ENCODE data around the gene PHYKPL.
A peak's percentile ranks its signal among the peaks of the same experiment; 100 is the strongest.
"Not testable (repeated sequence)": the region's sequence is repeated elsewhere in the genome, so short reads cannot be mapped to it uniquely, and the experiment has no call there.

PHYKPL gene

DNA sequence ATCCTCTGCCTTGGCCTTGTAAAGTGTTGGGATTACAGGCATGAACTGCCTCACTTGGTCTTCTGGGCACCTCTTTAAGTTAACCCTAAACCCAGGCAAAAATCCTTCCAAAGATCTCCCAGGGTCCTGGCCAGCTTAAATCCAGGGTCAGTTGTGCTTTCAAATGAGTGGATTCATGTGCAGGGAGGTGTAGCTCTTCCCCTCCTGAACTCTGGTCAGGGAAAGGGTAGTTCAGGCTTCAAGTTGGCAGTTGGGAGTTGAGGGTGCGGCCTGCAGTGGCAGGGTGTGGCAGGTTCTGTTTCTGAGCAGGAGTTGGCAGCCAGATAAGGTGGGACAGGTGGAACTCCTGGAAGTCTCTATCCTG is 24.7 kb downstream of the PHYKPL start:
- DNase-seq (ENCODE audit: low read depth, low spot score): no peak

DNA sequence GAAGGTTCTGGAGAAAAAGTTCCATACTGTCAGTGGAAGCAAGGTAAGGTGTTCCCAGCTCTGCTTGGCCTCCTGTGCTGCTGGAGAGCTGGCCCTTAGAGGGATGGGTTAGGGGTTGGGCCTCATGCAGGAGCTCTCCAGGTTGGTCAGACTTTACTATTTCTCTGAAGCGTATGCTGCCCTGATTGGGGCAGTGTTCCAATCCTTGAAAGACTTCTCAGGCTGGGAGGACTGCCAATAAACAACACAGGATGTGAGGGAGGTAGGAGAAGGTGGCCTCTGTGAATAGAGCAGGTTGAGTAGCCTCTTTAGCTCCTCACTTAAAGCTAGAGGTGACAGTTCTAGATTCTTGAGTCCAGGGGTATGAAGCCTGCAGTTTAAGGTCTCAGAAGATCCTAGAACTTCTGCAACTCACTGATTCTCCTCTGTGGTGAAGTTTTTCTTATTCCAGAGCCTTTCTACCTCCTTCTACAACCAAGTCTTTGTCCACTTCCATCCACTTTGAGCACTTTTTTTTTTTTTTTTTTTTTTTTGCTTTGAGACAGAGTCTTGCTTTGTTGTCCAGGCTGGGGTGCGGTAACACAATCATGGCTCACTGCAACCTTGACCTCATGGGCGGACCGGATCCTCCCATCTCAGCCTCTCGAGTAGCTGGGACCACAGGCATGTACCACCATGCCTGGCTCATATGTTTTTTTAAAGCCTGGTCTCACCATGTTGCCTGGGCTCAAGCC is 25.3 kb downstream of the PHYKPL start:
- no peak for DNase-seq (ENCODE audit: low read depth, low spot score)

DNA sequence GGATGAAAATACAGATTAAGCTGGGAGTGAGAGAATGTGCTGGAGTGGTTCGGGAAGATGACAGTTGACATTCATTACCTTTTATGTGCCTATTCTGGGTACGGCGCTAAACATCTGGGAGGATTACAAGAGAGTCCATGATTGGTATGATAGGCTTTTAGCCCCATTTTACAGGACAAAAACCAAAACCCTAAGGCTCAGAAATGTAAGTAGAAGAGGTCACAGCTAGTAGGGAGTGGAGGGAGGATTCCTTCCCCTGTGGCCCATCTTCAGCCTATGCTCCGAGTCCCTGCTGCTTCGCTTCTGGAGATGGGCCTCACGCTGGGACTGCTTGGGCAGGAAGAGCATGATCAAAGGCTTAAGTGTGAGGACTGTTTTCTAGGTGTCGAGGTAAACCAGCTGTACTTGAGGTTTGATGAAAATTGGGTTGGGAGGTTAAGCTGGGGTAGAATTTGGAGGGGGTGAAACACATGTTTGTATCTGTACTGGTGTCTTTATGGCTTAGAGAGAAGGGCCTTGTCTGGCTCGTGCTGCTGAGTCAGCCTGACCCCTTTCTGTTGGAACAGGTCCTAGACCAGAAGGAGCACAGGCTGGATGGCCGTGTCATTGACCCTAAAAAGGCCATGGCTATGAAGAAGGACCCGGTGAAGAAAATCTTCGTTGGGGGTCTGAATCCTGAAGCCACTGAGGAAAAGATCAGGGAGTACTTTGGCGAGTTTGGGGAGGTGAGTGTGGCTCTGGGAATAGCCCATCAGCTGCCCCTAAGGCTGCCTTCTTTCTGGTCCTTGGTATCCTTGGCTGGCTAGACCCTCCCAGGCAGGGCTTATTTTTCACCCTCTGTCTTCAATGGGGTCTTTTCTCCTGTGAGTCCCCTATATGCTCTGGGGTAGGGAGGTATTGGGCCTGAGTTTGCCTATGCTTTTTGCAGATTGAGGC is 26.2 kb downstream of the PHYKPL start:
- no peak for DNase-seq (ENCODE audit: low read depth, low spot score)

DNA sequence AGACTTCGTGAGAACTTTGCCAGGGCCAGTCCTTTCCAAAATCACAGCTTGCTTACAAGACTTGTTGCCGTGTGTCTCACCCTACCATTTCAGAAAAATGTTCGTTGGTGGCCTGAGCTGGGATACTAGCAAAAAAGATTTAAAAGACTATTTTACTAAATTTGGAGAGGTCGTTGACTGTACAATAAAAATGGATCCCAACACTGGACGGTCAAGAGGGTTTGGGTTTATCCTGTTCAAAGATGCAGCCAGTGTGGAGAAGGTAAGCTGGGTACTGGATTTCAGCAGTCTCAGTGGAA is 26.9 kb downstream of the PHYKPL start:
- no peak for DNase-seq (ENCODE audit: low read depth, low spot score)

DNA sequence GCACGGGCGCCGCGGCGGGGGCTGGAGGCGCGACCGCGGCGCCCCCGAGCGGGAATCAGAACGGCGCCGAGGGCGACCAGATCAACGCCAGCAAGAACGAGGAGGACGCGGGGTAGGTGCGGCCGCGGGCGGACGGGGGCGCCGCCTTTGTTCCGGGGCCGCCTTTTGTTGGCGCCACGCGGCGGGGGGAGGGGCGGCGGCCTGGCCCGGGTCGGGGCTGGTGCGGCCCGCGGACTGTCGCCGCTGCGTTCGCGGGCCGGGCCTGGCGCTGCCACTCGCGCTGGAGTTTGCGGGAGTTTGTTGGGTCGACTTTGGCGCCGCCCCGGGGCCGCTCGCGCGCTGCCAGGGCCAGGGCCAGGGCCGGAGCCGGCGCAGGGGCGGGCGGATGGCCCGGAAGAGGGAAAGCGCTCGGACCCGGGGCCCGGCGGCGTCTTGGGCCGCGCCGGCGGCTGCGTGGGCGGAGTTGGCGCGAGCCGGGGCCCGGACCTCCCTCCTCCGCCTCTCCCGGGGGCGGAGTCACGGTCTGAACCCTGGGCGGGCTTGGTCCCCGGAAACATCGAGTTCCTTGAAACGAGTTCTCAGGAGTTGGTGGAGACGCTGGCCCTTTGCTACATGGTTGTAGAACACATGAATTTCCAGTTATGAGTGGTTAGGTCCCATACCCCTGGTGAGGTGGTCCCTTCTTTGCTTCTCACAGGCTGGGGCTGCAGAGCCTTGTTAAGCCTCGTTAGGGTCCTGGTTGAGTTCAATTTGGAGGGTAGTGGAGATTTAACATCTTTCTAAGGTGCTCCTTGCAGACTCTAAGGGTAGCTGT is 27.5 kb downstream of the PHYKPL start:
- no peak for DNase-seq (ENCODE audit: low read depth, low spot score)

DNA sequence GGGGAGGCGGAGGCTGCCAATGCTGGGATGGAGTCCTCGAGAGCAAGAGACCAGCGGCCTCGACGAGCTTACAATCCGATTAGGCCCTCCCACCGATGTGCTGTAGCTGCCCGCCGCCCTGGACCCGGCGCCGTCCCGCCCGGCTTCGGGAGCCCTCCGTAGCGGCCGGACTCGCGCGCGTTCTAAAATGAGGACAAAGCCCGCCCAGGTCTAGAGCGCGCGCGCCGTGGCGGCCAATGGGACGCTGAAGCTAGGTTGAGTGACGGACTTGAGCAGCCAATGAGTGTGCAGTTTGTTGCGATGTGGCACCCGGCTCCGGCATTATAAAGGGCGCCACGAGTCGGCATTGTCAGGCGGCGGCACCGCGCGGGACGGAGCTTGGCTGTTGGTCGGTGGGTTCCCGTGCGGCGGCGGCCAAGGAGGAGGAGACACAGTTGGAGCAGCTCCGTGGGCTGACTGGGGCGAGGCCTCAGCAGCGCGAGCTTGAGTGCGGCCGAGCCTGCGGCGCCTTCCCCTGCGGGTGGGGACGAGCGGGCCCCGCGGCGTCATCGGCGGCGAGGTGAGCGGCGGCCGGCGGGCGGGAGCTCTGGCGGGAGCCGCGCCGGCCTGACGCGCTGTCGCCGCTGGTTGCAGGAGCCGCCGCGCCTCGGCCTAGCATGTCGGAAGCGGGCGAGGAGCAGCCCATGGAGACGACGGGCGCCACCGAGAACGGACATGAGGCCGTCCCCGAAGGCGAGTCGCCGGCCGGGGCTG is 28.2 kb downstream of the PHYKPL start, which contains the start of gene HNRNPAB:
TSS of gene HNRNPAB (plus strand) at position 352 of the 753 bp plus-strand sequence. CDS start at position 657, 305 bp downstream.
- DNase-seq (ENCODE audit: low read depth, low spot score): peak; percentile 86

DNA sequence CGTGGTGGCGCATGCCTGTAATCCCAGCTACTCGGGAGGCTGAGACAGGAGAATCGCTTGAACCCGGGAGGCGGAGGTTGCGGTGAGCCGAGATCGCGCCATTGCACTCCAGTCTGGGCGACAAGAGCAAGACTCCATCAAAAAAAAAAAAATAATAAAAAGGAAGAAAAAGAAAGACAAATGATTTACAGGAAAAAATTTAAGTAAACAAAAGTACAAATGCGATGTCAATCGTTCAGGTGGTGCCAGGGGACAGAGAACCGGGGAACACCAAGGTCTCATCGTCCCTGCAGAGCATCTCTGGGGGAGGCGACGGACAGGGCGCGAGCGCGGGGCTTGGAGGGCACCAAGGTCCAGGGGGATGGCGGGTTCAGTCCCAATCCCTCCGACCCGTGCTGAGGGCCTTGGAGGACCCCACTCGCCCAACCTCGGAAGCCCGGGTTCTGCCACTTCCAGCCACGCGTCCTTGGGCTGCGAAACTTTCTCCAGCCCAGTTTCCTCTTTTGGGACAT is 28.9 kb downstream of the PHYKPL start:
- no peak for DNase-seq (ENCODE audit: low read depth, low spot score)

DNA sequence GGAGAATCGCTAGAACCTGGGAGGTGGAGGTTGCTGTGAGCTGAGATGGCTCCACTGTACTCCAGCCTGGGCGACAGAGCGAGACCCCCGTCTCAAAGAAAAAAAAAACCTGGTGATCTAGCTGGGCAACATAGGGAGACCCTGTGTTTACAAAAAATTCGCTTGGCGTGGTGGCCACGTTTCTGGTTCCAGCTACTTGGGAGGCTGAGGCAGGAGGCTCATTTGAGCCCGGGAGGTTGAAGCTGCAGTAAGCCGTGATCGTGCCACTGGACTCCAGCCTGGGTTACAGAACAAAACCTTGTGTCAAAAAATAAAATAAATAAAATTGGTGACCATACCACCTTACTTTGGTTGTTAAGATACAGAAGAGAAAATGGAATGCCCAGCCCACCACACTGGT is 30.1 kb downstream of the PHYKPL start:
- DNase-seq (ENCODE audit: low read depth, low spot score): no peak

DNA sequence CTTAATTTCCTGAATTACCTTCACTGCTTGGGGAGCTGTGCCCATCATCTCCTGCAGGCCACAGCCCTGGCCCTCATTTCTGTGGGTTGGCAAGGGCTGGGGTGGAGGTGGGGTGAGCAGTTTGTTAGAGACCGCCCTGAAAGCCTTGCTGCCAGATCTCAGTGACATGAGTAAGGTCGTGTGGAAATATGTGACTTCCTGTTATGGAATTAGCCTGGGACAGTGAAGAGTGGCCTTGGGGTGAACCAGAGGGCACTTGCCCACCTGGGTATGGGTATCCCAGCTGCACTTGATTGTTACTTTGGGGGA is 30.7 kb downstream of the PHYKPL start:
- no peak for DNase-seq (ENCODE audit: low read depth, low spot score)

DNA sequence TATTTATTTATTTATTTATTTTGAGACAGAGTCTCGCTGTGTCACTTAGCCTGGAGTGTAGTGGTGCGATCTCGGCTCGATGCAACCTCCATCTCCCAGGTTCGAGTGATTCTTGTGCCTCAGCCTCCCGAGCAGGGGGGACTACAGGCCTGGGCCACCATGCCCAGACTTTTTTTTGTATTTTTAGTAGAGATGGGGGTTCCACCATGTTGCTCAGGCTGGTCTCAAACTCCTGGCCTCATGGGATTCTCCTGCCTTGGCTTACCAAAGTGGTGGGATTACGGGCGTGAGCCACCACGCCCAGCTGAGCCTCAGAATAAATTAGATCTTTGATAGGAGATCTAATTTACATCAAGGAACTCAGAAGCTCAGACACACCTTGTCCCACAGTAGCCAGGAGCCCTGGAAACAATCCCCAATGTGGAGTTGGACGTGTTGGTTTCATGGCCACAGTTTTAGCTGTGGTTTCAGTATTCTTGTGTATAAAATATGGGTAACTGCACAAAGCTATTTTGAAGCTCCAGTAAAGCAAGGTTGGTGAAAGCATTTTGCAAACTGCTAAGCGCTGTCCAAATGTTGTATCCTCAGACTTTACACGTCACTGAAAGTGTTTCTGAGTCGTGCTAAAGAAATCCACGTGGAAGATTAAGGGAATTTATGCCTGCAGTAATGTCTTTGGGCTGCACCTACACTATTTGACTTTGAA is 31.2 kb downstream of the PHYKPL start:
- no peak for DNase-seq (ENCODE audit: low read depth, low spot score)

DNA sequence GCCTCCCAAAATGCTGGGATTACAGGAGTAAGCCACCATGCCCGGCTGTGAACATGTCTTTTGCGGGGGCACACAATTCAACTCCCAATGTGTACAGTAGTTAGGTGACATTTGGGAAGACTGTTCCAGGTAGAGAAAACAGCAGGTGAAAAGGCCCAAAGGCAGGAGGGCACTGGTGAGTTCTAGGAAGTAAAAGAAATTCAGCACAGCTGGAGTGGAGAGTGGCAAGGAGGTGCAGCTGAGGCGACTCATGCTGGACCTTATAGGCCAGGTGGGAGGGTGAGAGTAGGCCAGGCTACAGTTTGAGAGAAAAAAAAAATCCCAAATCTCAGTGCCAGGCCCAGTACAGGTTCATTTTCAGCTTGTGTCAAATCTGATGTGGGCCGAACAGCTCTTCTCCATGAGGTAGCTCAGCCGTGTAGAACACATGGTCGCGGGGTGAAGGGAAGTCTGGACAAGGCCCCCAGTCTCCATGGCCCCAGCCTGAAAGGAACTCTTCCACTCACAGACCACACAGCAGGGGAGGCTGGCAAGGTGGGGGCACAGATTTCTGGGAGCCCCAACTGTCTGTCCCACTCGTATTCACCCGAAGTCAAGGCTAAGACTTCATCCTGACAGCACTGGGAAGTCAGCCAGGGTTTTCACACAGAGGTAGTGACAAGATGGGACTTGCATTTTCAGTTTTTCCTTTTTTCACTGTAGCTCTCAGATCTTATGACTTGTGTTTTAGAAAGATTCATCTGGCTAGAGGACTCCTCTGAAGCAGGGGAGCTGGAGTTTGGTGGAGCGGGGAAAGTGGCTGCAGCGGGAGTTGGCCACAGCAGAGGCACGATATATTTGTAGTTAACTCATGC is 32.8 kb downstream of the PHYKPL start:
- DNase-seq (ENCODE audit: low read depth, low spot score): no peak

DNA sequence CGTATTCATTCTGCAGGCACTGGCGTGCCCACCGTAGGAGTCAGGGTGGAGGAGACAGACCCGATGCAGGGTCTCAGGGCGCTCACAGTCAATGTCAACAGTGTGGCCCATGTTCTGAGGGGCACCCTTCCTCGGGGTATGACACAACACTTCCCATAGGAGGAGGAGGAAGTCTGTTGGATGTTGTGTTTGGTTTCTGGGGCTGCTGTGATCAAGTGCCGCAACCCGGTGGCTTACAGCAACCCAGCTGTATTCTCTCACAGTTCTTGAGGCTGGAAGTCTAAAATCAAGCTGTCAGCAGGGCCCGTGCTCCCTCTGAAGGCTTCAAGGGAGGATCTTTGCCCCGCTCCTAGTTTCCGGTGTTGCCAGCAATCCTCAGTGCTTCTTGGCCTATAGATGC is 33.9 kb downstream of the PHYKPL start:
- DNase-seq (ENCODE audit: low read depth, low spot score): no peak

DNA sequence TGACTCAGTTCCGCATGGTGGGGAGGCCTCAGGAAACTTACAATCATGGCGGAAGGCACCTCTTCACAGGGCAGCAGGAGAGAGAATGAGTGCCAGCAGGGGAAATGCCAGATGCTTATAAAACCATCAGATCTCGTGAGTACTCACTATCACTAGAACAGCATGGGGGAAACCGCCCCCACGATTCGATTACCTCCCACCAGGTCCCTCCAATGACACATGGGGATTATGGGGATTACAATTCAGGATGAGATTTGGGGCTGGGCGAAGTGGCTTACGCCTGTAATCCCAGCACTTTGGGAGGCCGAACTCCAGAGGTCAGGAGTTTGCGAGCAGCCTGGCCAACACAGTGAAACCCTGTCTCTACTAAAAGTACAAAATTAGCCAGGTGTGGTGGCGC is 34.5 kb downstream of the PHYKPL start:
- DNase-seq (ENCODE audit: low read depth, low spot score): not testable (repeated sequence)

DNA sequence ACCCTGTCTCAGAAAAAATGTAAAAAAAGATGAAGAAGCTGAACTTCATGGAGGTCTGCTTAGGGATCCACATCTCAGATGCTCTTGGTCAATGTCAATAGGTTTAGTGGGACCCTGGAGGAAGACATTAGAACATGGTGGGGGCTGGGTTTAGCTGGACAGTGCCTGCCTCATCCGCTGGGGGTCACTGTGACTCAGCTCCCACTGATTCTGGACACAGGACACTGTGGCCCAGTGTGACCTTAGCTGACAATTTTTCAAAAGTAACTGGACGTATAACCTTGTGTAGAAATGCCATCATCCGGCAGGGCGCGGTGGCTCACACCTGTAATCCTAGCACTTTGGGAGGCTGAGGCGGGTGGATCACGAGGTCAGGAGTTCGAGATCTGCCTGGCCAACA is 35.6 kb downstream of the PHYKPL start:
- no peak for DNase-seq (ENCODE audit: low read depth, low spot score)

DNA sequence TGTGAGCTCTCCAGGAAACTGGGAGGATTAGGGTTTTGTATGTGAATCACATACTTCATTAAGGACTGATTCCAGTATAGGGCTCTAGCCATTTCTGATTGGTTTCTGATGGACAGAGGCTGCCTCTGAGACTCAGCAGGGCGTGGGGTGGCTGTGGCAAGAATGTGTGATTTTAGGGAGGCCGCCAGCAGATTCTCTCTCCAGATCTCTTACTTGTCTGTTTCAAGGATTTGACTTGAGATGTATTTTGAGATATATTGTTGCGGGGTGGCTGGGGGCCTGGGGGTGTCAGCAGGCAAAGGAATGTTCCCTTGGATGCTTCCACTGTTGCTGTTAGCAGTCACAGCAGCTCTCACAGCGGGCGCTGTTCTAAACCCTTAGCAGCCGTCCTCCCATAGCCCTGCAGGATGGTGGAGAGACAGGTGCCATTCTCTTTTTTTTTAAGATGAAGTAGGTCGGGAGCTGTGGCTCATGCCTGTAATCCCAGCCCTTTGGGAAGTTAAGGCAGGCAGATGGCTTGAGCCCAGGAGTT is 36.3 kb downstream of the PHYKPL start:
- no peak for DNase-seq (ENCODE audit: low read depth, low spot score)

DNA sequence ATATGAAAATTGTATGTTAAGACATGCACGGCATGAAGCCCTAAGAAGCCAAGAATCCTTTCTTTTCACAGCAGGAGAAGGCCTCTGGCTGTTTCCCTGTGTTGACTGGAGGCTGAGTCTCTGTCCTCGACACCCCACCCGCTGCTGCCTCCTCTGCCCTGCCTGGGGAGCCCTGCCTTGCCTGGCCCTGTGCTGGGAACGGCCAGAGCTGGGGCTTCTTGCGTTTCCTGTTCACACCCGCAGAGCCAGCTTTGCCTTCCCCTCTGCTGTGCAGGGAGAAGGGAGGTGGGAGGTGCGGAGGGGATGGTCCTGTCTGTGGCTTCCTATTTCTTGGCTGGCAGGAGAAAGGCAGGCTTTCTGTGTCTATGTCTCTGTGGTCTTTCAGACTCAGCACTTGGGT is 38.6 kb downstream of the PHYKPL start:
- DNase-seq (ENCODE audit: low read depth, low spot score): no peak

DNA sequence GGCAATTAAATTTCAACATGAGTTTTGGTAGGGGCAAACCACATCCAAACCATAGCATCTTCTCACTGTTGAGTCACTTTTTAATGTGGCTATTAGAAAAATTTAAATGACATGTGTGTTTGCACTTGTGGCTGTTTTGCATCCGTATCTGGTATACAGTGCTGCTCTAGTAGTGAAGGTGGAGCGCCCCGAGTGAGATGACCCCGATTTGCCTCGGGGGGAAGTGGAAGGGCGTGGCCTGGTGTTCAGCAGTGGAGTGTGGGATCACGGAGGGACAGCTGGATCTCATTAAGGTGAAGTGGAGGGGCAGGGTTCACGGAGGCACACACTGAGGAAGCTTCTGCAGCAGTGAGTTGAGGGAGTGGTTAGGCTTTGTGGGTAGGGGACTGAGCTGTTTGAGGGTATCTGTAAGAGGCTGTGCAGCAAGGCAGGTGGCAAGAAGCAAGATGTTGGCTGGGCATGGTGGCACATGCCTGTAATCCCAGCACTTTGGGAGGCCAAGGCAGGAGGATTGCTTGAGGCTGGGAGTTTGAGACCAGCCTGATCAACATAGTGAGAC is 39.3 kb downstream of the PHYKPL start:
- no peak for DNase-seq (ENCODE audit: low read depth, low spot score)

DNA sequence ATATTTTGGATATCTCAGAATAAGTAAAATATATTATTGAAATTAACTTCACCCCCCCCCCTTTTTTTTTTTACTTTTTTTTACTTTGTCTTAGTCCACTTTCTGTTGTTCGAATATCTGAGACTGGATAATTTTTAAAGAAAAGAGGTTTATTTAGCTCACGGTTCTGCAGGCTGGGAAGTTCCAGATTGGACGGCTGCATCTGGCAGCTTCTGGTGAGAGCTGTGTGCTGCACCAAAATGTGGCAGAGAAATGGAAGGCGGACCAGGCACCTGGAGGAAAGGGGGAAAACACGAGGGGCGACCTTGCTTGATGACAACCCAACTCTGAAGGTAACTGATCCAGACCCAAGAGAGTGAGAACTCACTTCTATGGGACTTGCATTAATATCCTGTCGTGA is 39.8 kb downstream of the PHYKPL start:
- no peak for DNase-seq (ENCODE audit: low read depth, low spot score)

DNA sequence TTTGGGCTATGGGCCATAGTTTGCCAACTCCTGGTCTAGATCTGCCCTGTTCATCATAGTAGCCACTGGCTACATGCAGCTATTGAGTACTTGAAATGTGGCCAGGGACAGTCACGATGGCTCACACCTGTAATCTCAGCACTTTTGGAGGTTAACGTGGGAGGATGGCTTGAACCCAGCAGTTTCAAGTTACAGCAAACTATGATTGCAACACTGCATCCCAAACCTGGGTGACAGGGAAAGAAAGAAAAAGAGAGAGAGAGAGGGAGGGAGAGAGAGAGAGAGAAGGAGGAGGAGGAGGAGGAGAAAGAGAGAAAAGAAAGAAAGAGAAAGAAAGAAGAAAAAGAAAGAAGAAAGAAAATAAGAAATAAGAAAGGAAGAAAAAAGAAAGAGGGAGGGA is 40.4 kb downstream of the PHYKPL start:
- no peak for DNase-seq (ENCODE audit: low read depth, low spot score)

Measured in iPS DF 19.7 (cell line).